ENCODE measurements around the gene SPATA13.

DNA sequence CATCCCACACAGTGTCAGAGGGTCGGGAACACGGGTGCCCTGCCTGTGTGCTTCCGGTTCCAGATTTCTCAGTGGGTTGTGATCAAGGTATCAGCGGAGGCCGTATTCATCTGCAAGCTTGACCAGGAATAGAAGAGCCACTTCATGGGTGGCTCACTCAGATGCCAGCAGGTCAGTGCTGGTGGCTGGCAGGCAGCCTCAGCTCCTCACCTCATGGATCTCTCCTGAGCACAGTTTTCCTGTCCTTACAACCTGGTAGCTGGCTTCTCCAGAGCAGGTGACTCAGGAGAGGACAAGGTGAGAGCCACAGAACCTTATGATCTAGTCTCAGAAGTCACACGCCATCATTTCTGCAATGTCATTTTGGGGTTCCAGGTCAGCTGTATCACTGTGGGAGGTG is 44.8 kb upstream of the SPATA13 start:
- no peak for TF ChIP-seq POLR2A (IDR thresholded peaks at IDR 0.05)
- TF ChIP-seq, protein P1, sequence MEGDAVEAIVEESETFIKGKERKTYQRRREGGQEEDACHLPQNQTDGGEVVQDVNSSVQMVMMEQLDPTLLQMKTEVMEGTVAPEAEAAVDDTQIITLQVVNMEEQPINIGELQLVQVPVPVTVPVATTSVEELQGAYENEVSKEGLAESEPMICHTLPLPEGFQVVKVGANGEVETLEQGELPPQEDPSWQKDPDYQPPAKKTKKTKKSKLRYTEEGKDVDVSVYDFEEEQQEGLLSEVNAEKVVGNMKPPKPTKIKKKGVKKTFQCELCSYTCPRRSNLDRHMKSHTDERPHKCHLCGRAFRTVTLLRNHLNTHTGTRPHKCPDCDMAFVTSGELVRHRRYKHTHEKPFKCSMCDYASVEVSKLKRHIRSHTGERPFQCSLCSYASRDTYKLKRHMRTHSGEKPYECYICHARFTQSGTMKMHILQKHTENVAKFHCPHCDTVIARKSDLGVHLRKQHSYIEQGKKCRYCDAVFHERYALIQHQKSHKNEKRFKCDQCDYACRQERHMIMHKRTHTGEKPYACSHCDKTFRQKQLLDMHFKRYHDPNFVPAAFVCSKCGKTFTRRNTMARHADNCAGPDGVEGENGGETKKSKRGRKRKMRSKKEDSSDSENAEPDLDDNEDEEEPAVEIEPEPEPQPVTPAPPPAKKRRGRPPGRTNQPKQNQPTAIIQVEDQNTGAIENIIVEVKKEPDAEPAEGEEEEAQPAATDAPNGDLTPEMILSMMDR (IDR thresholded peaks at IDR 0.05) = no peak

Data from uterus (tissue), 2 donors.